Measurements from ENCODE around the gene LRFN2. TPM values are rescaled to one million over a fixed set of nuclear protein-coding genes. Genes with fewer than 3 reads are reported as not detected.

The LRFN2 gene
- total RNA-seq, 1 donor from 2014 or later, result not detected

DNA sequence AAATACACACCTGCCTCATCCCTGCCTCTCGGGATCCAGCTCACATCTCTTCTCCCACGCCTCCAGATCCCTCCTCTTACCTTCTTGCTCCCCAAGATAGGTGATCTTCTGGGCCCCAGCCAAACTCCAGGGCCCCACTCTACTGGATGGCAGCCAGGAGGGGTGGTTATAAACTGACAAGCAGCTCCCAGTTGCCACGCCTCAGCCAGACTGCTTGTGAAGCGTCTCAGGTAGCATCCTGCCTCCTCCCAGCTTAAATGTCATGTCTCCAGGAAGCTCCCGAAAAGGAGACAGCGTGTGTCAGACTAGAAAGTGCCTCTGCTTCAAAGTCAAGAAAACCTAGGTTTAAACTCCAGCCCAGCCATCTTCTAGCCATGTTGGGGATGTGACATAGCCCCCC is 114.1 kb downstream of the LRFN2 start:
- intact Hi-C loops (cut with micrococcal nuclease), result no loop called here
- no peak overlapping the region for H3K27ac Mint-ChIP-seq
- no peaks in the 10 kb centered on the region for H3K9me3 Mint-ChIP-seq
- peaks cover 5% of the 10 kb centered on the region for H3K4me1 Mint-ChIP-seq (ENCODE audit: low read depth)
- H3K27me3 Mint-ChIP-seq (ENCODE audit: low read depth), result no peaks in the 10 kb centered on the region
- H3K4me3 Mint-ChIP-seq (ENCODE audit: low read depth), result no peak overlapping the region
- no peak for DNase-seq (ENCODE audit: low spot score)
- H3K36me3 Mint-ChIP-seq (ENCODE audit: low read depth), result no peaks in the 10 kb centered on the region

DNA sequence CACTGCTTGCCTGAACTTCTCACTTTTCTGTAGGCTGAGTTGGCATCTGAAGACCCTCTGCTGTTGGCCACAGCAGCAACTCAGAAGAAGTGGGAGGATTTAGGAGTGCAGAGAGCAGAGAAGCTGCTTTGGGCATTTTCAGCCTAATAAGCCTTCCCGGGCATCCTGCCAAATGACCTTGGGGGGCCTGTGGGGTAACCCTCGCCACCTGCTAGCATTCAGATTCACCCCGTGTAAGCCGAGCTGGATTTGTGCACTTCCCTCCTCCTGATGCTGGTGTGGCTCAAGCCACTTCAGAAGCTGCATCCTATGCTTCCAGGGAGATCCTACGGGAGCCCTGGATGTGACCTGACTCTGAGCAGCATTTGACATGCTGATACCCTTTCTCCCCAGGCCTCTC is 114.8 kb downstream of the LRFN2 start:
- DNase-seq (ENCODE audit: low spot score), result no peak
- intact Hi-C loops (cut with micrococcal nuclease), result no loop called here

DNA sequence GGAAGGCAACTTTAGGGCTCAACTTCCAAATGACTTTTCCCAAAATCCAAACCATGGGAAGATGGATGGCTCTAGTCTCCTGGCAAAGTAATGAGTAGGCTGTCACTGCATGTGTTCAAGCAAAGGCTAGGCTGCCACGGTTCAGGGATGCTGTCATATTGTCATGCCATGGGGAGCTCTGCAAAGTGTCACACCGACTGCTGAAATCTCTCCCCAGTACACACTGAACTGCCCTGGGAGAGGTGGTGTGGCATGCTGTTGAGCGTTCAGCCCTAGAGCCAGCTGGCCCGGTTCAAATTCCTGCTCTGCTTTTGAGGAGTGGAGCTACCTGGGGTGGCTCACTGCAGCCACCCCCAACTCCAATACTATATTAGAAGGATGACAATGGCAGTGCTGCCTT is 115.9 kb downstream of the LRFN2 start:
- no peak for DNase-seq (ENCODE audit: low spot score)
- Mint-ChIP-seq H3K4me1 (ENCODE audit: low read depth) (no peaks in the 10 kb centered on the region), H3K36me3 (ENCODE audit: low read depth) (no peaks in the 10 kb centered on the region), H3K4me3 (ENCODE audit: low read depth) (no peak overlapping the region), H3K27ac (no peak overlapping the region), H3K9me3 (no peaks in the 10 kb centered on the region), H3K27me3 (ENCODE audit: low read depth) (peaks cover 5% of the 10 kb centered on the region)
- intact Hi-C loops (cut with micrococcal nuclease), result no loop called here

More for the DNA sequence above, 114.8 kb downstream of the LRFN2 start:
- Mint-ChIP-seq H3K4me3 (ENCODE audit: low read depth) (no peak overlapping the region), H3K27me3 (ENCODE audit: low read depth) (peaks cover under 1% of the 10 kb centered on the region), H3K9me3 (no peaks in the 10 kb centered on the region), H3K36me3 (ENCODE audit: low read depth) (no peaks in the 10 kb centered on the region), H3K4me1 (ENCODE audit: low read depth) (no peaks in the 10 kb centered on the region), H3K27ac (no peak overlapping the region)

DNA sequence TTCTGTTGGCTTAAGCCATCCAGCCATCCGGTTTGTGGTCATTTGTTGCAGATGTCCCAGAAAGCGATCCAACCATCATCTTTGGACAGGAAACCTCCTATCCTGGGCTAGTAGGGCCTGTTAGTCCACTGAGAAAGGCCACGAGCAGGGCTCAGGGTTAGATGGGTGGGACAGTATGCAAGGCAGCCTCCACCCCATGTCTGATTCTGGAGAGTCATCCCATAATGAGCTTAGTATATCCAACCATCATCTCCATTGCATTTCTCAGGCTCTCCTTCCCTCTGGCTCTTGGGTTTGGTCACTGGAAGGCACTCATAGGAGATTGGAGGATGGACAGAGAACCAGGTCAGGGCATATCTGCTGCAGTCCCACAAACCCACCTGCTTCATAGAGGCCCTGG is 117.8 kb downstream of the LRFN2 start:
- Mint-ChIP-seq H3K27me3 (ENCODE audit: low read depth) (peaks cover 10% of the 10 kb centered on the region), H3K4me3 (ENCODE audit: low read depth) (no peak overlapping the region), H3K27ac (no peak overlapping the region), H3K36me3 (ENCODE audit: low read depth) (no peaks in the 10 kb centered on the region), H3K9me3 (no peaks in the 10 kb centered on the region), H3K4me1 (ENCODE audit: low read depth) (no peaks in the 10 kb centered on the region)
- intact Hi-C loops (cut with micrococcal nuclease), result no loop called here
- no peak for DNase-seq (ENCODE audit: low spot score)

DNA sequence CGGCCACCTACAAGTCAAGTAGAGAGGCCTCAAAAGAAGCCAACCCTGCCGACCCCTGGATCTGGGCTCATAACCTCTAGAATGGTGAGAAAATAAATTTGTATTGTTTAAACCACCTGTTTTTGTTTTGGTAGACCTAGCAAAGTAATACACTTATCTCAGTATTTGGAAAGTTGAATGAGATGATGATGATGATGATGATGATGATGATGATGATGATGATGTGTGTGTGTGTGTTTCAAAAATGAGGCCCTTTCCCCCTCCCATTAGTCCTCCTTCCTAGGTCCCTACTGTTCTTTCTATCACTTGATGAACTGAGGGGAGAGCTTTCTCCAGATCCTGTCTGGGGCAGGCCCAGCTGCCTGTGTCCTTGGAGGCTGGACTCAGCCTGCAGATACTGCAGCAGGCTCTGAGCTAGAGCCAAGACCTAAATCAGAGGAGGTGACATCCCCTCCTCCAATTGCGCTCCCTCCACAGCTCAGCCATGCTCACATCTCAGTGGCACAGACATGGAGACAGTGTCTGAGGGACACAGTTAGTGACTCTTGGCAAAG is 120.1 kb downstream of the LRFN2 start:
- H3K27ac Mint-ChIP-seq, result no peak overlapping the region
- intact Hi-C loops (cut with micrococcal nuclease), result no loop called here

DNA sequence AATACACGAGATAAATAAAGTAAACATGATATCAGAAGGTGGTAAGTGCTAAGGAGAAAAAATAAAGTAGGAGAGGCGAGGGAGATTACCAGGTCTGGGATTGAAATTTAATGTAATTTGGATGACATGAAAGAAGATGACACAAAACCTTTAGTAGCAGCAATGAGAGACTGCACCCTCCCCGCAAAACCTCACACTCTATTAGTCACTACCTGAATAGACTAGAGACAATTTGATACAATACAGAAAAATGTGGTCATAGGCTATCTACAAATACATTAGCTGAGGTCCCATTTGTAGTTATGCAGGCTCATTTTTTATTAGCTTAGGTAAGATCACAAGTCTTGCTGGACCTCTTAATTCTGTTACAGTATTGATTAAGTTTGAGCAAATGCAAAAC is 125.5 kb downstream of the LRFN2 start:
- Mint-ChIP-seq H3K27me3 (ENCODE audit: low read depth) (peaks cover 14% of the 10 kb centered on the region), H3K27ac (no peak overlapping the region), H3K4me3 (ENCODE audit: low read depth) (no peak overlapping the region), H3K9me3 (no peaks in the 10 kb centered on the region), H3K4me1 (ENCODE audit: low read depth) (no peaks in the 10 kb centered on the region), H3K36me3 (ENCODE audit: low read depth) (no peaks in the 10 kb centered on the region)
- intact Hi-C loops (cut with micrococcal nuclease), result no loop called here
- DNase-seq (ENCODE audit: low spot score), result no peak

More for the DNA sequence above, 120.1 kb downstream of the LRFN2 start:
- DNase-seq (ENCODE audit: low spot score), result no peak
- H3K9me3 Mint-ChIP-seq, result no peaks in the 10 kb centered on the region
- no peak overlapping the region for H3K4me3 Mint-ChIP-seq (ENCODE audit: low read depth)
- H3K27me3 Mint-ChIP-seq (ENCODE audit: low read depth), result peaks cover 14% of the 10 kb centered on the region
- no peaks in the 10 kb centered on the region for H3K4me1 Mint-ChIP-seq (ENCODE audit: low read depth)
- H3K36me3 Mint-ChIP-seq (ENCODE audit: low read depth), result no peaks in the 10 kb centered on the region

DNA sequence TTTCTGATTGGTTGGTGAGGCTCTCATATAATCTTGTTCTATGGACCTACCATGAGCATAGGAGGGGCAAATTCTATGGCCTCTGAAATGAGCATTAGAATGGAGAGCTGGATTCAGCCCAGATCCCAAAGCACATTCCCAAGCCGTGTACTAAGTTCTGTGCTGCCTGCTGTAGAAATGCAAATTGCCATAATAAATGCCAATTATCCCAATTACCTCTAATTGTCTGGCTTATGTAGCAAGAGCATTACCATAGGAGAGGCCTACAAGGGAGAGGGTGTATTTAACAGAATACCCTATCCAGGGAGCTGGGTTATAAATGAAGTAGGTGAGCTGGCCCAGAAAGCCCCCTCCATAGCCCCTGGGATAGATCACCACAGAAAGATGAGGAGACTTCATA is 126.8 kb downstream of the LRFN2 start:
- no peaks in the 10 kb centered on the region for H3K36me3 Mint-ChIP-seq (ENCODE audit: low read depth)
- no peak overlapping the region for H3K4me3 Mint-ChIP-seq (ENCODE audit: low read depth)
- intact Hi-C loops (cut with micrococcal nuclease), result no loop called here
- peaks cover 18% of the 10 kb centered on the region for H3K27me3 Mint-ChIP-seq (ENCODE audit: low read depth)
- no peak for DNase-seq (ENCODE audit: low spot score)
- H3K4me1 Mint-ChIP-seq (ENCODE audit: low read depth), result no peaks in the 10 kb centered on the region
- H3K27ac Mint-ChIP-seq, result no peak overlapping the region
- H3K9me3 Mint-ChIP-seq, result no peaks in the 10 kb centered on the region

DNA sequence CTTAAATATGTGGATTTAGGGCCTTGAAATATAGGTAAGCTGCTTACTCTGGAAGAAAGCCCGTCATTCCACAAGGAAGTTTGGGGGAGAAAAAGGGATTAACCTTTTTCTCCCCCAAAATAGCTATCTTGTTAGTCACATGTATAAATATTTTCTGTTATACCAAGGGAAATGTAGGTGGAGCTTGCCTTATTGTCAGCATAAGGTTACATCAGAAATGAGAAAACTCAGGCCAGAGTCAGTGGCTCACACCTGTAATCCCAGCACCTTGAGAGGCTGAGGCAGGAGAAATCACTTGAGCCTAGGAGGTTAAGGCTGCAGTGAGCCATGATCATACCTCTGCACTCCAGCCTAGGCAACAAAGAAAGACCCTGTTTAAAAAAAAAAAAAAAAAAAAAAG is 129.9 kb downstream of the LRFN2 start:
- Mint-ChIP-seq H3K4me3 (ENCODE audit: low read depth) (no peak overlapping the region), H3K27me3 (ENCODE audit: low read depth) (peaks cover 18% of the 10 kb centered on the region), H3K4me1 (ENCODE audit: low read depth) (no peaks in the 10 kb centered on the region), H3K9me3 (no peaks in the 10 kb centered on the region), H3K36me3 (ENCODE audit: low read depth) (no peaks in the 10 kb centered on the region), H3K27ac (no peak overlapping the region)
- no peak for DNase-seq (ENCODE audit: low spot score)
- intact Hi-C loops (cut with micrococcal nuclease), result no loop called here

DNA sequence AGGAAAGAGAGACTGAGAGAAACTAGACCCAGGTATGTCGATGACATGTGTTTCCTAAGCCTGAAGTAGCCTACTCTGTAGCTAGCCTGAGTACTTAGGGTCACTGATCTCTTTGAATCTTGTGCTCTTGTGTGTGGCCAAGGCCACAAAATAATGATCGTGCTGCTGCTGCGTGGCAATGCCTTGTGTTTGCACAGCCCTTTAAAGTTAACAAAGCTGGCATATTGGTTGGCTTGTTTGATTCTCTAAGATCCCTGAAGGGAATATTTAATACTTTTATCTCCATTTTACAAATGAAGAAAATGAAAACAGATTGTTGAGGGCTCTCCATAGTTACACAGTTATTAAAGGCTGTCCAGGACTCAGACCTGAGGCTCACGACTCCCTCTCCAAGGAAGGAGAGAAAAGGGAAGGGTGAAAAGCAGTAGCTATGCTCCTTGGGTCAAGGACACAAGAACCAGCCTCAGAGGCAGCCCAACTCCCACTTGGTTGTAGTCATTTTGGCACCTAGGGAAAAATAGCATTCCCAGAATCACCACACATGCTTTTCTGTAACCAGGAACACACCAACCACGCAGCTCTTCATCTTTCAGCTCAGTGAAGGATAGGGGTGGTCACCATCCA is 130.7 kb downstream of the LRFN2 start:
- no peak overlapping the region for H3K4me3 Mint-ChIP-seq (ENCODE audit: low read depth)
- intact Hi-C loops (cut with micrococcal nuclease), result no loop called here
- no peak for DNase-seq (ENCODE audit: low spot score)
- H3K9me3 Mint-ChIP-seq, result no peaks in the 10 kb centered on the region
- H3K27me3 Mint-ChIP-seq (ENCODE audit: low read depth), result peaks cover 18% of the 10 kb centered on the region
- H3K27ac Mint-ChIP-seq, result no peak overlapping the region
- H3K36me3 Mint-ChIP-seq (ENCODE audit: low read depth), result no peaks in the 10 kb centered on the region
- H3K4me1 Mint-ChIP-seq (ENCODE audit: low read depth), result no peaks in the 10 kb centered on the region

DNA sequence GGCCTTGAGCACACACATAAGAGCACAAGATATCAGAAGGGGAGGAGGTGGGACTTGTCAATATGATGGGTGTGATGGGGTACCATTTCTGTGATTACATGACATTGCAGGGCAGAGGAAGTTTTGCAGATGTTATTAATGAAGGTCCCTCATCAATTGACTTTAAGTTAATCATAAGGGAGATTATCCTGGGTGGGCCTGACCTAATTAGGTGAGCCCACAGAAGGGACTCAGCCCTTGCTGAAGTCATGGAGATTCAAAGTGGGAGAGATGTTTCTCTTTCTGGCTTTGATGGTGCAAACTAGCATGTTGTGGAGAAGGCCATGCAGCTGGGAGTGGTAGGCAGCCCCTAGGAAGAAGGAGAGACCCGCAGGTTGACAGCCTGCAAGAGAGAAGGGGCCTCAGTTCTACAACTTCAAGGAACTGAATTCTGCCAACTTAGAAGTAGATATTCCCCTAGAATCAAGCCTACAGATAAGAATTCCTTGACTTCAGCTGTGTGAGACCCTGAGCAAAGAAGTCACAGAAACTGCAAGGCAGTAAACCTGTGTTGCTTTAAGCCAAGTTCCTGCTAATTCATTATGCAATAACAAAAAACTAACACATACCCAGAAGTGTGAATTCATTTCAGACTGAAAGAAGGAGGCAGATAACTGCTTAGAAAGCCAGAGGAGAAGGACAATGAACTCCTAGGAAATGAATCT is 131.3 kb downstream of the LRFN2 start:
- H3K4me3 Mint-ChIP-seq (ENCODE audit: low read depth), result no peak overlapping the region
- no peaks in the 10 kb centered on the region for H3K36me3 Mint-ChIP-seq (ENCODE audit: low read depth)
- peaks cover 19% of the 10 kb centered on the region for H3K27me3 Mint-ChIP-seq (ENCODE audit: low read depth)
- no peaks in the 10 kb centered on the region for H3K4me1 Mint-ChIP-seq (ENCODE audit: low read depth)
- no peaks in the 10 kb centered on the region for H3K9me3 Mint-ChIP-seq
- DNase-seq (ENCODE audit: low spot score), result no peak
- H3K27ac Mint-ChIP-seq, result no peak overlapping the region
- intact Hi-C loops (cut with micrococcal nuclease), result no loop called here

DNA sequence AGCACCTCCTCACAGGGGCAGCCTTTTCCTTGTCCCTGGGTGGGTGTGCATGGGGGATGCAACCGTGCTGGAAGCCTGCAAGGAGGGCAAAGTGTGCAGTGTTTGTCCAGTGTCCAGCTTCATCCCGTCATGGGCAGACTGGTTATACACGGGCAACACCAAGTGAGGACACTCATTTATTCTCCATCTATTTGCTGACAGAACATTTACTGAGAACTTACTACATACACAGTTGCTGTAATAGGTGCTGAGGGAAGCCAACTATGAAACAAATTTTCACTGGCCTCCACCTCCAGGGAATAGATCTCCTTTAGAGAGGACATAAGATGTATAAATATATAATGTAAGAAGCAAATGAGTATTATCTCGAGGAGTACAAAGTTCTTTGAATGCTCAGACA is 136.7 kb downstream of the LRFN2 start:
- peaks cover 25% of the 10 kb centered on the region for H3K27me3 Mint-ChIP-seq (ENCODE audit: low read depth)

DNA sequence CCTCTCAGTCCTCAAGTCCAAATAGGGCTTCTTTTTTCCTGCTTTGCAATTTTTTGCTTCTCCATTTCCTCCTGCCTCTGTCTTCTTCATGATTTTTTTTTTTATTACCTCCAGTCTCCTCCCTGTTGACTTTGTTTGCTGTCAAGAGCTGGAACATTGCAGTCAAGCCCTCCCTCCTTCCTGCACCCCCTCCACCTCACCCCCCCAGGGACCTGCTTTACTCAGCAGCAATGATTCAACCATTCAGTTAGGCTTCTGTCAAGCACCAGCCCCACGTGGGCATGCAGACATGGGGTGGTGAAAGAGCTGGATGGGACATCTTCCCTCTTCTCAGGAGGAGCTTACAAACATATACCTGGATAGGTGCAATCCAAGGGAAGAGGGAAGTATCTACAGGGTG is 142.4 kb downstream of the LRFN2 start:
- no peak overlapping the region for H3K27ac Mint-ChIP-seq
- DNase-seq (ENCODE audit: low spot score), result no peak
- peaks cover 11% of the 10 kb centered on the region for H3K27me3 Mint-ChIP-seq (ENCODE audit: low read depth)
- H3K4me3 Mint-ChIP-seq (ENCODE audit: low read depth), result no peak overlapping the region
- H3K4me1 Mint-ChIP-seq (ENCODE audit: low read depth), result peaks cover 7% of the 10 kb centered on the region
- H3K36me3 Mint-ChIP-seq (ENCODE audit: low read depth), result no peaks in the 10 kb centered on the region
- intact Hi-C loops (cut with micrococcal nuclease), result no loop called here
- no peaks in the 10 kb centered on the region for H3K9me3 Mint-ChIP-seq

More for the DNA sequence above, 136.7 kb downstream of the LRFN2 start:
- H3K27ac Mint-ChIP-seq, result no peak overlapping the region
- intact Hi-C loops (cut with micrococcal nuclease), result no loop called here
- H3K4me1 Mint-ChIP-seq (ENCODE audit: low read depth), result peaks cover 4% of the 10 kb centered on the region
- no peak overlapping the region for H3K4me3 Mint-ChIP-seq (ENCODE audit: low read depth)
- no peak for DNase-seq (ENCODE audit: low spot score)
- H3K9me3 Mint-ChIP-seq, result no peaks in the 10 kb centered on the region
- H3K36me3 Mint-ChIP-seq (ENCODE audit: low read depth), result no peaks in the 10 kb centered on the region

DNA sequence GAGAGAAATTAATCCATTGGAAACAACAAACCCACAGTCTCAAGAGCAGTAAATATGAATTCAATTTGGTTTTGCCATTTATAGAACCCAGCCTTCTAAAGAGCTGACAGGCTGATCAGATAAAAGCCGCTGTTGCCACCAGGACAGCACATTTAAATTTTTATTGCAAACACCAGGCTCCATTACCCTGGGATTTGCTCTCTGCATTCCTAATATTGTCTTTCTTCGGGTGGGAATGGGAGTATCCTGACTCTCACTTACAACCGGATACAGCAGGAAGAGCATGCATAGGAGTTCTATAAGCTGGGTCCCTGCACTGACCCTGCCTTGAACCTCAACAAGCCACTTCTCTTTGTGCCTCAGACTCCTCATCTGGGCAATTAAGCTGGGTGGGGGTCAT is 142.9 kb downstream of the LRFN2 start:
- H3K9me3 Mint-ChIP-seq, result no peaks in the 10 kb centered on the region
- H3K36me3 Mint-ChIP-seq (ENCODE audit: low read depth), result no peaks in the 10 kb centered on the region
- DNase-seq (ENCODE audit: low spot score), result no peak
- no peak overlapping the region for H3K27ac Mint-ChIP-seq
- H3K4me1 Mint-ChIP-seq (ENCODE audit: low read depth), result peaks cover 11% of the 10 kb centered on the region
- H3K27me3 Mint-ChIP-seq (ENCODE audit: low read depth), result peaks cover 11% of the 10 kb centered on the region
- intact Hi-C loops (cut with micrococcal nuclease), result no loop called here
- no peak overlapping the region for H3K4me3 Mint-ChIP-seq (ENCODE audit: low read depth)

Data from activated T-helper 2 cell treated with anti-CD3 and anti-CD28 coated beads, Interferon-gamma antibody, Interleukin-2, Interleukin-4, amounts not matched to agents 10 μg/mL and 5 μg/mL and 100 μg/mL, durations not matched to agents 14 hours and 24 hours and 36 hours (primary cell).